H1 (cell line): ENCODE measurements around the gene PROM2. TPM values are rescaled to one million over a fixed set of nuclear protein-coding genes. Genes with fewer than 3 reads are reported as not detected.

ENCODE experiments used
- ATF2 ChIP-seq: IDR thresholded peaks from 2 replicates; pipeline ENCODE4 v1.6.1; 2012; ENCODE audit warnings: low read length, inconsistent platforms
- BCL11A ChIP-seq, 2 experiments: IDR thresholded peaks; one replicate each; pipeline ENCODE4 v1.6.1; 2011; ENCODE audit warnings: low read depth in 2 of 2, low read length in 2 of 2, mild to moderate bottlenecking in 2 of 2
- CHD7 ChIP-seq: fragments of 300-600 bp; sonication (generic); IDR thresholded peaks from 2 replicates; pipeline ENCODE4 v1.7.1; 2012; ENCODE audit warnings: low read length, moderate library complexity, mild to moderate bottlenecking, inconsistent platforms; ENCODE audit not compliant: insufficient replicate concordance
- GABPA ChIP-seq: IDR thresholded peaks from 2 replicates; pipeline ENCODE4 v1.6.1; 2011; ENCODE audit warnings: mild to moderate bottlenecking, low read length, moderate library complexity, borderline replicate concordance; ENCODE audit not compliant: insufficient read depth
- GTF2F1 ChIP-seq: IDR thresholded peaks from 2 replicates; pipeline ENCODE4 v1.6.1; 2012; ENCODE audit warnings: low read depth, low read length, improper control_type of control experiment, borderline replicate concordance
- HDAC2 ChIP-seq, 2 experiments: fragments of 300-600 bp in 1 of 2; sonication (generic) in 1 of 2; IDR thresholded peaks; 2 replicates each; pipeline ENCODE4 v1.6.1; 2011 to 2012; ENCODE audit warnings: low read depth in 2 of 2, low read length in 2 of 2, mild to moderate bottlenecking in 2 of 2, moderate library complexity in 2 of 2, borderline replicate concordance in 1 of 2, inconsistent platforms in 1 of 2
- NANOG ChIP-seq: IDR thresholded peaks from 2 replicates; pipeline ENCODE4 v1.6.1; 2011; ENCODE audit warnings: low read length, low read depth, mild to moderate bottlenecking, inconsistent platforms; ENCODE audit not compliant: insufficient read depth, poor library complexity, severe bottlenecking
- SIX5 ChIP-seq: IDR thresholded peaks from 2 replicates; pipeline ENCODE4 v1.6.1; 2011; ENCODE audit warnings: mild to moderate bottlenecking, low read depth, low read length
- SRF ChIP-seq: IDR thresholded peaks from 2 replicates; pipeline ENCODE4 v1.6.1; 2011; ENCODE audit warnings: mild to moderate bottlenecking, low read depth, low read length, moderate library complexity
- polyA plus RNA-seq, 7 experiments: library from polyadenylated mRNA; depleted of rRNA in 3 of 7; stranded (reverse) in 5 of 7; unstranded in 2 of 7; fragments of >200 nt in 5 of 7; fragments of 200-250 nt in 2 of 7; gene quantifications; 1 replicate in 5 of 7; 2 replicates in 1 of 7; 4 replicates in 1 of 7; pipeline versions ENCODE4 v1.2.1 to v1.2.3, GENCODE V29; 2011 to 2013; ENCODE audit warnings: missing spikeins in 2 of 7, mixed read lengths in 2 of 7
- total RNA-seq: library from RNA; stranded (reverse); fragmentation: NEBNext Ultra II Directional; extraction: Animal tissue kit (Norgen Biotek cat#: 25700); gene quantifications from 2 replicates; pipeline ENCODE4 v1.2.1, GENCODE V29; 2021

The PROM2 gene
- total and polyA plus RNA-seq, 2 of the 8 experiments (the other 6 are each of a cell fraction or from before 2014, with no cell fraction given) = 1.6 to 3.8 TPM

GRCh38 chr2:95291222-95291621 is 17.0 kb downstream of the PROM2 start (continued):
- TF ChIP-seq CHD7 (no peak), BCL11A (IDR thresholded peaks at IDR 0.05; ENCODE audit: low read depth in 2 of 2, low read length in 2 of 2) (no peak), GABPA (no peak), SRF (no peak), SIX5 (no peak), GTF2F1 (no peak), NANOG (no peak), ATF2 (no peak), HDAC2 (IDR thresholded peaks at IDR 0.05; ENCODE audit: borderline replicate concordance in 1 of 2, low read depth in 2 of 2, low read length in 2 of 2) (no peak)
